ENCODE results near the gene MAGIX.
"Not testable (repeated sequence)": the region's sequence is repeated elsewhere in the genome, so short reads cannot be mapped to it uniquely, and the experiment has no call there.

MAGIX gene

DNA sequence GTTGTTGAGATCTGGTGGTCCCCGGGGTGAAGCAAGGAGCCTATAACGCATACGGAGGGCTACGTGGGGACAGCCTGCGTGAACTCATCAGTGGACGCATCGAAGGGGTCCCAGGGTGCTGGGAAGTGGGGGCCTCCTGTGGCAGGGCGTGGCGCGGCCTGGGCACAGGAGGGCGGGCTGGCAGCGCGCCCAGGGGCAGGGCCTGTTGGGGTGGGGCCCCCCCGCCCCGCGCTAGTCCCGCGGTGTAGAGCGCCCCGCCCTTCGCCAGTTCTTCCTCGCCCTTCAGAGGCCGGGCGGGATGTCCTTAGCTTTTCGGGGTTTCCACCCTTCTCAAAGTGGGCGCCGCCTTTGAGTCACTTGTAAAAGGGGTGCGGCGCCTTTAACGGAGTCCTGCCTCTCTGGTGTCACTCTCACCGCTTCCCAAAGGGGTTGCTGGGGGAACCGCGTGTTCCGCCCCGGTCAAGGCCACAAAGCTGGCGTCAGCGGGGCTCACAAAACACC lies 9.8 kb downstream of the MAGIX start:
- DNase-seq = peak; percentile 77 to 87
- no peaks in the 10 kb centered on the region for H3K9me3 ChIP-seq

DNA sequence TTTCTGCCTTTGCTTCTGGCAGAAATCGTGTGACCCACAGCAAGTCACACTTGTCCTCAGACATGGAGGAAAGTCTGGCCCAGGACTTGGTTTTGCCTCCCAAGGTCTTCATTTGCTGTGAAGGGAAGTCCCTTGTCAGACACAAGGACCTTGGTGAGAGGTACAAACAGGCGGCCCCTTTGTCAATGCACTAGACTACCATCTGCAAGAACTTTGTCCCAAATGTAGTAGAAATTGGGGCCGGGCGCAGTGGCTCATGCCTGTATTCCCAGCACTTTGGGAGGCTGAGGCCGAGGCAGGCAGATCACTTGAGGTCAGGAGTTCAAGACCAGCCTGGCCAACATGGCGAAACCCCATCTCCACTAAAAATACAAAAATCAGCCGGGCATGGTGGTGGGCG lies 11.0 kb downstream of the MAGIX start:
- Histone ChIP-seq H3K4me3 (peak overlapping the region in 1 of 2 donors; percentile 84), H3K4me1 (peaks cover 0 to 16% (median 9%) of the 10 kb centered on the region in 4 donors), H3K27ac (peak overlapping the region; percentile 94 to 97), H3K36me3 (peaks cover 0 to 37% (median 22%) of the 10 kb centered on the region in 3 donors)
- H3K9me3 ChIP-seq; intact Hi-C loops (cut with DNase I; ENCODE audit: low total_unique reads); DNase-seq; H3K27me3 ChIP-seq: not testable (repeated sequence)

More for the DNA sequence above, 9.8 kb downstream of the MAGIX start:
- peaks cover 0 to 23% (median 9%) of the 10 kb centered on the region in 4 donors for H3K4me1 ChIP-seq
- H3K36me3 ChIP-seq = peaks cover 0 to 25% (median 18%) of the 10 kb centered on the region in 3 donors
- no peaks in the 10 kb centered on the region for H3K27me3 ChIP-seq
- H3K4me3 ChIP-seq = peak overlapping the region; percentile 84 to 87
- intact Hi-C loops (cut with DNase I; ENCODE audit: low total_unique reads) = no loop called here
- TF ChIP-seq, protein P1, sequence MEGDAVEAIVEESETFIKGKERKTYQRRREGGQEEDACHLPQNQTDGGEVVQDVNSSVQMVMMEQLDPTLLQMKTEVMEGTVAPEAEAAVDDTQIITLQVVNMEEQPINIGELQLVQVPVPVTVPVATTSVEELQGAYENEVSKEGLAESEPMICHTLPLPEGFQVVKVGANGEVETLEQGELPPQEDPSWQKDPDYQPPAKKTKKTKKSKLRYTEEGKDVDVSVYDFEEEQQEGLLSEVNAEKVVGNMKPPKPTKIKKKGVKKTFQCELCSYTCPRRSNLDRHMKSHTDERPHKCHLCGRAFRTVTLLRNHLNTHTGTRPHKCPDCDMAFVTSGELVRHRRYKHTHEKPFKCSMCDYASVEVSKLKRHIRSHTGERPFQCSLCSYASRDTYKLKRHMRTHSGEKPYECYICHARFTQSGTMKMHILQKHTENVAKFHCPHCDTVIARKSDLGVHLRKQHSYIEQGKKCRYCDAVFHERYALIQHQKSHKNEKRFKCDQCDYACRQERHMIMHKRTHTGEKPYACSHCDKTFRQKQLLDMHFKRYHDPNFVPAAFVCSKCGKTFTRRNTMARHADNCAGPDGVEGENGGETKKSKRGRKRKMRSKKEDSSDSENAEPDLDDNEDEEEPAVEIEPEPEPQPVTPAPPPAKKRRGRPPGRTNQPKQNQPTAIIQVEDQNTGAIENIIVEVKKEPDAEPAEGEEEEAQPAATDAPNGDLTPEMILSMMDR (IDR thresholded peaks at IDR 0.05) = no peak
- H3K27ac ChIP-seq = peak overlapping the region; percentile 94 to 97

DNA sequence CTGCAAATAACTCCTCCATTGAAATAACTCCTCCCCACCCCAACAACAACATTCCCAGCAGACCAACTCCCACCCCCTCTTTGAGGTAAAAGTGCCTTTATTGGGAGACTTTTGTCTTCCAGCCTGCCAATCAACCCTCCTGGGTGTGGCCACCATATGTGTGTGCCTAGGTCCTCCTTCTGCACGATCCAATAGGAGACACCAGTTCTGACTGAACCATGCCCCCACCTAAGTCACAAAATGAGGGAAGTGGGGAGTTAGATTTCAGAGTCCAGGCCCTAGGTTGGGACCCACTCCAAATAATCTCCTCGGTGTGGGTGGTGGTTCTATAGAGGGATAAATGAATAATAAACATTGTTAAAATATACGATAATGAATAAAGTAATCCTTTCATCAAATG lies 12.2 kb downstream of the MAGIX start:
- TF ChIP-seq, protein P1 (IDR thresholded peaks at IDR 0.05) = no peak
- H3K9me3 ChIP-seq = no peaks in the 10 kb centered on the region
- peaks cover 0 to 16% (median 9%) of the 10 kb centered on the region in 4 donors for H3K4me1 ChIP-seq
- H3K4me3 ChIP-seq = no peak overlapping the region
- H3K36me3 ChIP-seq = peaks cover 0 to 48% (median 22%) of the 10 kb centered on the region in 3 donors
- intact Hi-C loops (cut with DNase I; ENCODE audit: low total_unique reads) = no loop called here
- no peaks in the 10 kb centered on the region for H3K27me3 ChIP-seq
- no peak for DNase-seq
- H3K27ac ChIP-seq = no peak overlapping the region

- Histone ChIP-seq H3K27ac (no peak overlapping the region), H3K9me3 (no peaks in the 10 kb centered on the region)
- TF ChIP-seq, protein P1 (IDR thresholded peaks at IDR 0.05) = no peak
Measured at GRCh38 chrX:49175435-49176274, 13.1 kb downstream of the MAGIX start.

DNA sequence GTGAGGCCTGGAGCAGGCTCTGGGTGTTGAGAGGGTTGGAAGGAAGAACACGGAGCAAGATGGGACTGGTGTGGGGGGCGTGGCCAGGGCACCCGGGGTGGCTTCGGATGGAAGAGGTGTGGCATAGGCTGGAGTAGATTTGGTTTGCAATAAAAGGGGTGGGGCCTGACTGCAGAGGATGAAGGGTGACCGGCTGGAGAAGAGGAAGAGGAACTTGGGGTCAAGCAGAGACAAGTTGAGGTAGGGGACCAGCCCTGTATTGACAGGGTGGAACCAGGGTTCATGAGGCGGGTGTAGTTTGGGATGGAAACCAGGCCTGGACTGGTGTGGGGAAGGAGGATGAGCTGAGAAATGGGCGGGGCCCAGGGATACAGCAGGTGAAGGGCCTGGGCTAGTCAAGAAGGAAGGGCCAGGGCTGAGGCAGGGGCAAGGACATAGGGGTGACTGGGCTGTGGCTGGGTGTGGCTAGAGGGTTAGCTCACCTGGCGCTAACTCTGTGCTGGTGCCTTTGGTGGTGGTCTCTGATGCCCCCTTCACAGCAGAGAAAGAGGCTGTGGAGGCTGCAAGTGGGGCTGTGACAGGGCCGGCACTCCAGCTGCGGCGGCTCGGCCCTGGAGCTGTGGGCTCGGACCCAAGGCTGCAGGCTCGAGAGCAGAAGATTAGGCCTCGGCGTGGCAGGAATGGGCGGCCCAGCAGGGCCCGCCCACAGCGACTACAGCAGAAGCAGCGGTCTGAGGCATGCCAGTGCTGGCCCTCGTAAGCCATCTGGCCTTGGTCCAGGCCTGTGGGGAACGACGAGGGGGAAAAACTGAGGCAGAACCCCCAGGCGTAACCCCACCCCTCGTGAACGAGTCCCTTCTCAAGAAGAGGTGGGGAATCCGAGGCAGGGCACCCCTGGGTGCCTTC lies 14.1 kb downstream of the MAGIX start:
- H3K27ac ChIP-seq = peak overlapping the region in 1 of 2 donors; percentile 40
- intact Hi-C loops (cut with DNase I; ENCODE audit: low total_unique reads) = no loop called here
- no peak for DNase-seq

More at GRCh38 chrX:49175435-49176274, 13.1 kb downstream of the MAGIX start:
- H3K4me3 ChIP-seq = no peak overlapping the region
- no peak for DNase-seq
- H3K27me3 ChIP-seq = no peaks in the 10 kb centered on the region
- peaks cover 0 to 53% (median 22%) of the 10 kb centered on the region in 3 donors for H3K36me3 ChIP-seq
- intact Hi-C loops (cut with DNase I; ENCODE audit: low total_unique reads) = no loop called here
- peaks cover 0 to 16% (median 9%) of the 10 kb centered on the region in 4 donors for H3K4me1 ChIP-seq

More for the DNA sequence above, 14.1 kb downstream of the MAGIX start:
- Histone ChIP-seq H3K36me3 (peaks cover 0 to 56% (median 22%) of the 10 kb centered on the region in 3 donors), H3K4me3 (no peak overlapping the region), H3K4me1 (peaks cover 0 to 16% (median 7%) of the 10 kb centered on the region in 4 donors), H3K9me3 (no peaks in the 10 kb centered on the region), H3K27me3 (no peaks in the 10 kb centered on the region)
- TF ChIP-seq, protein P1 (IDR thresholded peaks at IDR 0.05) = no peak

All from tibial artery (tissue), 4 donors.